Right lobe of liver (tissue), 6 donors: Measurements from ENCODE around the gene NBPF11. TPM values are rescaled to one million over a fixed set of nuclear protein-coding genes. Genes with fewer than 3 reads are reported as not detected.
"Not testable (repeated sequence)": the region's sequence is repeated elsewhere in the genome, so short reads cannot be mapped to it uniquely, and the experiment has no call there.

Source experiments
- ATAC-seq, 4 donors: fragments of 200-7000 bp; cut with Tn5 transposase; one replicate each; pipeline ENCODE4 v1.9.1; 2020; ENCODE audit warnings: mild to moderate bottlenecking in 4 of 4, moderate library complexity in 4 of 4
- DNase-seq, 3 donors: peaks; one replicate each; pipeline ENCODE4 v3.0.0-alpha.2; 2020
- H3K27ac ChIP-seq, 3 donors: fragments of 200-600 bp; one replicate each; pipeline ENCODE4 v1.8.0; 2022
- H3K27me3 ChIP-seq, 2 donors: fragments of 200-600 bp; one replicate each; pipeline ENCODE4 v1.8.0; 2022
- H3K36me3 ChIP-seq, 4 donors: fragments of 200-600 bp; sonication (generic) in 1 of 4; one replicate each; pipeline versions ENCODE4 v1.5.1 to v1.8.0; 2017 to 2022; ENCODE audit warnings: control low read depth in 1 of 4
- H3K4me1 ChIP-seq, 4 donors: fragments of 200-600 bp; sonication (generic) in 1 of 4; one replicate each; pipeline versions ENCODE4 v1.5.1 to v1.8.0; 2017 to 2022; ENCODE audit warnings: control low read depth in 1 of 4
- H3K4me3 ChIP-seq, 3 donors: fragments of 200-600 bp; one replicate each; pipeline ENCODE4 v1.8.0; 2022
- H3K9me3 ChIP-seq, 4 donors: fragments of 200-600 bp; sonication (generic) in 1 of 4; one replicate each; pipeline versions ENCODE4 v1.5.1 to v1.8.0; 2017 to 2022; ENCODE audit warnings: control low read depth in 1 of 4
- POLR2A ChIP-seq: fragments of 450-650 bp; IDR thresholded peaks from one replicate; pipeline ENCODE4 v1.6.1; 2017; ENCODE audit warnings: antibody characterized with exemption, mild to moderate bottlenecking
- WGBS: methylation state at CpG from one replicate; pipeline ENCODE4 v1.1.6; 2018; ENCODE audit warnings: low coverage, low lambda C conversion rate; ENCODE audit not compliant: insufficient coverage; ENCODE audit errors: missing lambda C conversion rate; 5-methylcytosine and 5-hydroxymethylcytosine counted together
- intact Hi-C, 2 donors: fragments of 100-400 bp; cut with DNase I; formaldehyde crosslinking; loops; one replicate each; pipeline versions ENCODE4 v1.11.2 to v1.14.1; 2022
- total RNA-seq, 6 experiments: library from RNA; depleted of rRNA in 2 of 6; stranded (reverse); fragments of >200 nt in 2 of 6; fragmentation: NEBNext Ultra II Directional in 3 of 6; extraction: Animal tissue kit (Norgen Biotek cat#: 25700) in 3 of 6; gene quantifications; one replicate each; pipeline versions ENCODE4 v1.1.0 to v1.2.4, GENCODE V29; 2016 to 2023
- donor health status: DM: no; HTN: yes; CAD: no.
- donor health status: DM: no; HTN: no; CAD: no.
- donor health status: DM: no; HTN: no; CAD: no.
- donor health status: DM: no; HTN: yes; CAD: no.
- donor health status: DM: no; HTN: yes; CAD: no.

NBPF11 gene
- total RNA-seq, 6 experiments from 2014 or later, result 4.7 to 11.1 (median 8.4) TPM

DNA sequence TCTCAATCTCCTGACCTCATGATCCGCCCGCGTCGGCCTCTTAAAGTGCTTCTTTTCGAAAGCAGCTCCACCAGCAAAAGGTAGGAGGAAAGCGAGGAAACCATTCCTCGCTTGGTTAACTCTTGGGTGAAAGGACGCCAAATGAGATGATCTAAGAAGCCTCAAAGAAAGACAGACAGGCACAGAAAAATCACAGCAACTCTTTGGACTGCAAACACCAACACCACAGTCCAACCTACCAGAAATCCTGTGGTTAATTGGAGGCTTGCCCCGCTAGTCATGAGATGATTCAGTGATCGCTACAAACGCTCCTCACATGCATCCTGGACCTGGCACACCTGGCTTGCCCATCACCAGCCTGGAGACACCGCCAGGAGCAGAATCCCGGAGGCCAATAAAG is 1.1 kb downstream of the NBPF11 start:
- H3K27ac ChIP-seq, result peak overlapping the region; percentile 83 to 95 (median 93)
- peak overlapping the region; percentile 70 to 79 (median 77) for H3K4me3 ChIP-seq
- H3K36me3 ChIP-seq, H3K9me3 ChIP-seq, H3K4me1 ChIP-seq, intact Hi-C loops, H3K27me3 ChIP-seq: not testable (repeated sequence)
- 14% methylated on average over 10 of the region's 13 CpGs for WGBS
- peak; percentile 33 for TF ChIP-seq POLR2A
- DNase-seq (peak in 2 of 3 donors; percentile 17 to 68), ATAC-seq (peak; percentile 51 to 62 (median 60))

DNA sequence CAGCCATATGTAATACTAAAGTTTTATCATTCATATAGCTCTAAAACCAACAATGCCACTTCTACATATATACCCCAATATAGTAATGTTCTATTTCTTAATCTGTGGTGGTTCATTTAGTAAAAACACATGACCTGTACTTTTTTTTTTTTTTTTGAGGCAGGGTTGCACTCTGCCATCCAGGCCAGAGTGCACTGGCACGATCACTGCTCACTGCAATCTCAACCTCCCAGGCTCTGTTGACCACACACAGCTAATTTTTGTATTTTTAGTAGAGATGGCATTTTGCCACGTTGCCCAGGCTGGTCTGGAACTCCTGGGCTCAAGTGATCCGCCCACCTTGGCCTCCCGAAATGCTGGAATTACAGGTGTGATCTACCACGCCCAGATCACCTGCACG is 2.1 kb downstream of the NBPF11 start:
- H3K36me3 ChIP-seq, H3K4me1 ChIP-seq, H3K27me3 ChIP-seq, H3K9me3 ChIP-seq, H3K4me3 ChIP-seq, intact Hi-C loops: not testable (repeated sequence)
- peak in 1 of 3 donors; percentile 59 for DNase-seq
- ATAC-seq, result peak; percentile 53 to 71 (median 59)
- peak overlapping the region in 2 of 3 donors; percentile 93 to 95 for H3K27ac ChIP-seq
- 19% methylated on average over 2 of the region's 6 CpGs for WGBS

DNA sequence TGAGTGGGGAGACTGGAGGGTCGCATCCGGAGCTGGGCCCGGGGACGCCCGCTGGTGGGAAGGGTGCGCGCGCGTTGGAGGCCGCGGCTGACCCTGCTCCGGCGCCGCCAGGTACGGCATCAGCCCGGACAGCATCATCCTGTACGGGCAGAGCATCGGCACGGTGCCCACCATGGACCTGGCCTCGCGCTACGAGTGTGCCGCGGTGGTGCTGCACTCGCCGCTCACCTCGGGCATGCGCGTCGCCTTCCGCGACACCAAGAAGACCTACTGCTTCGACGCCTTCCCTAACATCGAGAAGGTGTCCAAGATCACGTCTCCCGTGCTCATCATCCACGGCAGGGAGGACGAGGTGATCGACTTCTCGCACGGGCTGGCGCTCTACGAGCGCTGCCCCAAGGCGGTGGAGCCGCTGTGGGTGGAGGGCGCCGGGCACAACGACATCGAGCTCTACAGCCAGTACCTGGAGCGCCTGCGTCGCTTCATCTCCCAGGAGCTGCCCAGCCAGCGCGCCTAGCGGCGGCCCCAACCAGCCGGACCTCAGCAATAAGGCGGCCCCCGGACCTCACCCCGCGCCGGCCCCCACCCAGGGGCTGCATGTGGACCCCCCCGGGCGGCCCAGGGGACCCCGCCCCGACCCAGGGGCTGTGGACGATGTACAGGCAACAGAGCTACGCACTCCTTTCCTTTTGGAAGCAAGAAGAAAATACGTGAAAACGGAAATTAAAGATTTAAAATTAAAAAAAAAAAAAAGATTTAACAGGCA is 2.8 kb downstream of the NBPF11 start:
- H3K9me3 ChIP-seq, ATAC-seq, H3K36me3 ChIP-seq, H3K27me3 ChIP-seq, DNase-seq, intact Hi-C loops, H3K4me1 ChIP-seq: not testable (repeated sequence)
- 71% methylated on average over 10 of the region's 72 CpGs for WGBS
- H3K4me3 ChIP-seq, result peak overlapping the region in 1 of 3 donors; percentile 13
- peak overlapping the region in 2 of 3 donors; percentile 58 to 93 for H3K27ac ChIP-seq

DNA sequence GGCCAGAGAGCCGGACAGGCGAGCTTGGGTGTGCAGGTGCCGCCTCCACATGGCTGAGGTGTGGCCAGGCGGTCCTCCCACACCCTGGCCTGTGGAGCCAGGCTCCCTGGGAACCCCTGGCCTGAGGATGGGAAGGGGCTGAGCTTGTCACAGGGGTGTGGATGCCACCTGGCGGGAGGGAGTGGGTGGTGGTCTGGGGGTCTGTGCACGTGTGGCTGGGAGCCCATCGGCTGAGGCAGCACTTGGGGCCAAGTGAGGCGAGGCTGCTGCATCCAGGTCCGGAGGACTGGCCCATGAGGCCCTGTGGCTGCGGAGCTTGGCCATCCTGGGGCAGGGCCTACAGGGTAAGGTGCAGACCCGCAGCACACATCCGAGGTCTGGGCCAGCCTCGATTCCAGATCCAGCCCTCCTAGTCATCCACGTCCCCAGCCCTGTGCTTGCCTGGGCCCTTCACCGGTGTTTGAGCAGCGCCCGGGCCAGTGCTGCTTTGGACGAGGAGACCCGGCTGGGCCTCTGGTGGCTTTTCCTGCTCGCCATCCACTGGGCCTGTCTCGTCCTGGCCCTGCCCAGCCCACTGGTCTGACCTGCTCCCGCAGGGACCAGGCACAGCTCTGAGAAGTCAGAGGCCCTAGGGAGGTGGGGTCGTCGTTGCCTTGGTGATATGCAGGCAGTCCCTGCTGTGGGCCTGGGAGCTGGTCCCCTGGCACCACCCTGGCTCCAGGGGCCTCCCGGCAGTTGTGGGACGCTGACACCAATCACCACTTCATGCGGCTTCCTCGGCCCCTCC is 4.8 kb downstream of the NBPF11 start:
- H3K9me3 ChIP-seq, intact Hi-C loops, H3K4me1 ChIP-seq, H3K4me3 ChIP-seq, DNase-seq, H3K36me3 ChIP-seq, H3K27me3 ChIP-seq, ATAC-seq, H3K27ac ChIP-seq: not testable (repeated sequence)
- 90% methylated on average over 2 of the region's 28 CpGs for WGBS

DNA sequence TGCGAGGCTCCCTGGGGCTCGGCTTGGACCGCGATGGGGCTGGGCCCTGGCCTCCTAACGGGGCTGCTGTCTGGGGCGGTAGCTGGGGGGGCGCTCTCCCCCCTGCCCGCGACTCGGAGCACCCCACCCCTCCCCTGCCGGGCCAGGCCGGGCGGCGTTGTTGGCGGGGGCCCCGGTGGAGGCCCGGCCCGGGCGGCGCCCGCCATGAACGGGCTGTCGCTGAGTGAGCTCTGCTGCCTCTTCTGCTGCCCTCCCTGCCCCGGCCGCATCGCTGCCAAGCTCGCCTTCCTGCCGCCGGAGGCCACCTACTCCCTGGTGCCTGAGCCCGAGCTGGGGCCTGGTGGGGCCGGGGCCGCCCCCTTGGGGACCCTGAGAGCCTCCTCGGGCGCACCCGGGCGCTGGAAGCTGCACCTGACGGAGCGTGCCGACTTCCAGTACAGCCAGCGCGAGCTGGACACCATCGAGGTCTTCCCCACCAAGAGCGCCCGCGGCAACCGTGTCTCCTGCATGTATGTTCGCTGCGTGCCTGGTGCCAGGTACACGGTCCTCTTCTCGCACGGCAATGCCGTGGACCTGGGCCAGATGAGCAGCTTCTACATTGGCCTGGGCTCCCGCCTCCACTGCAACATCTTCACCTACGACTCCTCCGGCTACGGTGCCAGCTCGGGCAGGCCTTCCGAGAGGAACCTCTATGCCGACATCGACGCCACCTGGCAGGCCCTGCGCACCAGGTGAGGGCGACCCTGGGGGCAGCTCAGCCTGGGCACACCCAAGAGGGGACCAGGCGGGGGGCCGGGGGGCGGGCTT is 5.7 kb downstream of the NBPF11 start:
- H3K4me1 ChIP-seq, H3K36me3 ChIP-seq, H3K27me3 ChIP-seq, ATAC-seq, H3K4me3 ChIP-seq, H3K9me3 ChIP-seq, intact Hi-C loops, H3K27ac ChIP-seq: not testable (repeated sequence)
- DNase-seq, result peak in 1 of 3 donors; percentile 48
- 100% methylated on average over 1 of the region's 66 CpGs for WGBS

DNA sequence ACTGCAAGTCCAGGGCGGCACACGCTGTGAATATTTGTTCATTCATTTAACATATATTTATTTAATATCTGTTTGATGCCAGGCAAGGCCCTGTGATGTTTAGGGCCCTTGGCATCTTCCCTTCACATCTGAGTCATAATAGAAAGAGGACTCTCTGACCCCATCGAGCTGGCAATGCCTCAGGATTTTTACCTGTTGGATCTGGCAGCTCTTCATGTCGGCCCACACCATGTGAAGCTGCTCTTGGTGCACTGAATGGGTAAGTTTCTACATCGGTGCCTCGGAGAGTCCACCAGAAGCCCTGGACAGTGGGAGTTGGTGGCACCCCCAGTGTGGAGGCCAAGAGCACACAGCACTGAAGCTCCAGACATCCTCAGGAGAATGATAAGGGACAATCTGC is 8.9 kb downstream of the NBPF11 start:
- ATAC-seq, result peak; percentile 63 to 81 (median 78)
- H3K27ac ChIP-seq, result peak overlapping the region in 1 of 3 donors; percentile 37
- intact Hi-C loops, result not testable (repeated sequence)

DNA sequence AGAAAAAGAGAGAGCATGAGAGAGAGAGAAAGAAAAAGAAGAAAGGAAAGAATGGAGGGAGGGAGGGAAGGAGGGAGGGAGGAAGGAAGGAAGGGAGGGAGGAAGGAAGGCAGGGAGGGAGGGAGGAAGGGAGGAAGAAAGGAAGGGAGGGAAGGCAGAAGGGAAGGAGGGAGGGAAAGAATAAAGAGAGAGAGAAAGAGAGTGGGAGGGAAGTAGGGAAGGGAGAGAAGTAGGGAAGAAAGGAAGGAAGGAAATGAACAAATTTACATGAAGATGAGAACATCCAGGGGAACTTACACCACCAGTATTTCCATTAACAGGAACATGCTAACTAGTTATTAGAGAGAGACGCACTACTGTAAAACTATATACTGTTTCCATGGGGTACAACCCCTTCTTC is 10.1 kb downstream of the NBPF11 start:
- H3K27me3 ChIP-seq, H3K27ac ChIP-seq, DNase-seq, H3K9me3 ChIP-seq, ATAC-seq, H3K4me1 ChIP-seq, intact Hi-C loops, H3K4me3 ChIP-seq, H3K36me3 ChIP-seq: not testable (repeated sequence)
- no CpG with 5 or more reads among the region's 1 CpG for WGBS

More for the DNA sequence above, 8.9 kb downstream of the NBPF11 start:
- H3K27me3 ChIP-seq, H3K36me3 ChIP-seq, H3K9me3 ChIP-seq, H3K4me1 ChIP-seq, H3K4me3 ChIP-seq: not testable (repeated sequence)
- peak in 2 of 3 donors; percentile 17 to 53 for DNase-seq
- WGBS, result 37% methylated on average over 2 of the region's 6 CpGs

DNA sequence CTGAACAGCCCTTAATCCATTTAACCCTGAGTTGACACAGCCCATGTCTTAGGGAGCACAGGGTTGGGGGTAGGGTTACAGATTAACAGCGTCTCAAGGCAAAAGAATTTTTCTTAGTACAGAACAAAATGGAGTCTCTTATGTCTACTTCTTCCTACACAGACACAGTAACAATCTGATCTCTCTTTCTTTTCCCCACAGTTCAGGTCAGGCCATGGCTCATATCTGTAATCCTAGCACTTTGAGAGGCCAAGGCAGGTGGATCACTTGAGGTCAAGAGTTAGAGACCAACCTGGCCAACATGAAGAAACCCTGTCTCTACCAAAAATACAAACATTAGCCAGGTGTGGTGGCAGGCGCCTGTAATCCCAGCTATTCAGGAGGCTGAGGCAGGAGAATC is 13.5 kb downstream of the NBPF11 start:
- H3K9me3 ChIP-seq, H3K27me3 ChIP-seq, intact Hi-C loops, H3K36me3 ChIP-seq, DNase-seq, ATAC-seq, H3K4me1 ChIP-seq, H3K4me3 ChIP-seq: not testable (repeated sequence)
- no CpG with 5 or more reads among the region's 2 CpGs for WGBS
- peak overlapping the region in 2 of 3 donors; percentile 66 to 67 for H3K27ac ChIP-seq

DNA sequence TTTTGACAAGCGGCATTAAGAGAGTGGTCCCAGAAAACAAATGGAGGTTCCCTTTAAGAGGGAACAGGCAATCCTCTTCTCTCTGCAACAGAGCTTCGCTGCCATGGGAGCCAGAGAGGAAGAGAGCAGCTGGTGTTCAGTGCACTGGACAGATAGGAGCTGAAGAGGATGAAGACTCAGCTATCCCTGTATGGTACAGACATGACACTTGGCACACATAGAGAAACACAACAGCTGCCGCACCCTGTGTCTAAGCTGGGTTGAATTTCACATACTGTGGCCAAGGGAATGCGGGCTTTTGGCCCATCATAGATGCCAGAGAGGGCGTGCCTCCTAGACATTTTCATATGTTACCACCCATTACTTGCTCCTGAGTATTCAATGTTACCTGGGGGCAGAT is 29.7 kb downstream of the NBPF11 start:
- H3K9me3 ChIP-seq, H3K27ac ChIP-seq, ATAC-seq, H3K36me3 ChIP-seq, intact Hi-C loops, H3K4me1 ChIP-seq, H3K27me3 ChIP-seq, H3K4me3 ChIP-seq, DNase-seq: not testable (repeated sequence)
- no CpG with 5 or more reads among the region's 5 CpGs for WGBS
